GM21717 (cell line): Measurements from ENCODE around the gene PEX26.

Experiments used
- ATAC-seq: cut with Tn5 transposase; IDR thresholded peaks from one replicate; pipeline ENCODE4 v1.9.1; 2021; ENCODE audit warnings: mild to moderate bottlenecking, moderate library complexity; ENCODE audit not compliant: unreplicated experiment

The PEX26 gene

DNA sequence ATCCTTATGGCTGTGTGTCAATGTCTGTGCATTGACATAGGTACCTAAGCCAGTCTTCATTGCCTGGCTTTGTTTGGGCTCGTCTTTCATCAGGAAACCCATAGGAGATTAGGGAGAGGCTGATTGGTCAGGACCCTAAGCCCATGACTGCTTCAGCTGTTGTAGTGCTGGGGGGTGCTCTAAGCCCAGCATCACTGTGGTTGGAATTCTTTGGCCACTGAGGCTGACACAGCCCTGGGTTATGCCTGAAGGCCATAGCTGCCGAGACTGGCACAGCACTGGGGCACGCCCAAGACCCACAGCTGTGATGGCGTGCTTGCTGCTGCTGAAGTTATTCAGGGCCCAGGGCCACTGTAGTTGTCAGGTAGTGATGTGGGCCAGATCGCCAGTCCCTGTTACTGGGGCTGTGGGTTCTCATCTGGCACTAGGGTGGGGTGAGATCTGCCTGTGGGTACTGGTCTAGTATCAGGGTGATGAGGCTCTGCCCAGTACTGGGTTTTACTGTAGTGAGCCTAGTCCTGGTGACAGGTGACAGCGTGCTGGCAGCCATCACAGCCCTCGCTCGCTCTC is 77.1 kb downstream of the PEX26 start:
- ATAC-seq: no peak
